NCI-H526 (cell line): ENCODE measurements around the gene GNLY.

ENCODE experiments used
- DNase-seq, 2 experiments: peaks; one replicate each; lab custom pipeline; 2025; lab: John Stamatoyannopoulos, UW

Gene GNLY

DNA sequence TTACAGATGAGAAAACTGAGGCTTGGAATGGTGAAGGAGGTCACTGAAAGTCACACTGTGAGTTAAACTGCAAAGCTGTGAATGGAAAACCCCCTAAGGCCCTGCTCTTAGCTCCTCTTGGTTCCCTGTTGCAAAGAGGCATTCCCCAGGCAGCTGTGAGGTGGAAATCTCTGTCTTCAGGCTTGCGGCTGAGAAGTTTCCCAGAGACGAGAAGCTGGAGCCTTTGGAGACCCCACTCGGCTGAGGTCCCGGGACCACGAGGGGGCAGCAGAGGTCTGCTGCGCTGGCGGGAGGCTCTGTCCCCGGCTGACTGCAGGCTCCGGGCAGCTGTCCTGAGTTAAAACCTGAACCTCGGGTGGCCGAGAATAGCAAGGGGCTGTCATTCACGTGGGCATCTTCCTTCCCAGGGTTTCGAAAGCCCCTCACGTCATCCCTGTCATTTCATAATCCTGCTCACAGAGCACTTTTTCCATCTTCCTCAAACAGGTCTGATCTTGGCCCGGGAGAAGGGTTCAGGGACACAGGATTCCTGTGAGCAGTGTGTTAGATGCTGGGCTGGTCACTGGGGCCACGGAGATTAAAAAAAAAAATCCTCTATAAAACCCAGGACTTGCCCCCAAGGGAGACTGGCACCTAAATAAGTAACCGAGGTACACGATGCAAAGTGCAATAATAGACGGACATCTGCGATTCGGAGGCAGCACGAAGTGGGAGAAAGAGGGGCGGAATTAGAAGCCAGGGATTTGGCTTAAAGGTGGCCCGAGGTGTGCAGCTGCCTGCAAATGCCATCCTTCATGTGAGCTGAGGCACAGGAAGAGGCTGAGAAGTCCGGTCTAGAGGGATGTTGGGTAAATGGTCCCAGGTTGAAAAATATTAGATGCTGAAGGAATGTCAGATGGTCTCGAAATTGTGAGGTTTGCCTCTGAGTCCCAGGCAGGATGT is 35.0 kb downstream of the GNLY start:
- DNase-seq: peak in 1 of 2 experiments; percentile 85

- no peak for DNase-seq
These were observed 35.8 kb downstream of the GNLY start for GRCh38 chr2:85729825-85730510.

GRCh38 chr2:85730686-85731230 is 36.6 kb downstream of the GNLY start:
- DNase-seq: no peak

- DNase-seq: no peak
These were observed 37.4 kb downstream of the GNLY start for GRCh38 chr2:85731606-85732005.

DNA sequence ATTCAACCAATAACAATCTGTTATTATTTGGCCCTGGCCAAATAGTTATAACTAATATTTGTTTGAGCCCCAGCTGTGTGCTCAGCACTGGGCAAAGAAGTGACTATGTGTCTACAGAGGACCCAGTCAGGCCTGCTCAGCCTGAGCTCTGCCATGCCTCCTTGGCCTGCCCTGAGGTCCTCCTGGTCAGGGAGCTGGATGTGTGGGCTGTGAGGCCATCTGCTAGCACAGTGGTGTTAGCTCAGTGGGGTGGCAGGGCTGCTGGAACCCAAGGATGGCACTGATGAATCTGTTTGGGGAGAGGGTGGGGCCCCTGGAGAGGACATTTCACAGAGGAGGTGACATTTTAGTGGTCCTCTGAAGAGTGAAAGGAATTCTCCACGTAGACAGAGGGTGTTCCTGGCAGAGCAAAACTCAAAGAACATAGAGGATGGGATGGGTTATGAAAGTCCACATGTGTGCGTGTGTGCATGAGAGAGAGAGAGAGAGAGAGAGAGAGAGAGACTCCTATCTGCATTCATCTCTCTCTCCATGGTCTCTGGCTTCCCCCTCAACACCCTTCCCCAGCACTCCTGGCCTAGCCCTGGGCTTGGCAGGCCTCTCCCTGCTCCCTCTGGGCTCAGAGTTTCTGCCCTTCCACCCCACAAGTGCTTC is 38.4 kb downstream of the GNLY start:
- DNase-seq: no peak

DNA sequence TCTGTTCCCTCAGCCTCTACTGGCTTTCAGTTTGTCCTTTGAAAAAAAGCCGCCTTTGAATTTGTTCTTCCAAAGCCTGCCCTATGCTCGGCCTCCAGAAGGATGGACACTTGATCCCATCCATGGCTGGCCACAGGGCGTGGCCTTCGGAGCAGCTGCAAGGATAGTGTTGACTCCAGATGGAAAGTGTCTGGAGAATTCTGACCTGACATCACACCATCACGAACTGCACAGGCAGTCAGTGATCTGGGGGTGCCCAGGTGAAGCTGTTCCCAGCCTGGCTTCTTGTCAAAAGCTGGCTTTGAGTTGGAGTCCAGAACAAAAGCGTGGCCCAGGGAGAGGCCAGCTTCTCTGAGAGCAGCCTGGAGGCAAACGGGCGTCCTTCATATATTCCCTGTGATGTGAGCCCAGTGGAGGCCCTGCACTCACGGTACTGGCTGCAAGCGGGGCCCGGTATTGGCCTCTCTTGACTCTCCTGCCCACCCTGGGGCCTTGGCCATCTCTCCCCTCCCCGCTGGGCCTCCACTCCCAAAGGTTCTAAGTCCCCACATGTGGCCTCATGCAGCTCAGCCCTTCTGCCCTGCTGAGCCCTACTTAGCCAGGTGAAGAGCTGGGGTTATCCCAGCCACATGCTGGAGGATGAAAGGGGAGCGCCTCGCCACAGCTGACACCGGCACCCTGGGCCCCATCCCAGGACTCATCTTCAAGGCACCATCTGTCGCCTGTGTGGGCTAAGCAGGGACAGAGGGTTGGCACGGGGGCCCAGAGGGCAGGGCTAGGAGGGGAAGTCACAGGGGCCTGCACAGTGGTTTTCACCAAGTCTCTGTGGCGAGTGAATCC is 39.2 kb downstream of the GNLY start:
- no peak for DNase-seq

DNA sequence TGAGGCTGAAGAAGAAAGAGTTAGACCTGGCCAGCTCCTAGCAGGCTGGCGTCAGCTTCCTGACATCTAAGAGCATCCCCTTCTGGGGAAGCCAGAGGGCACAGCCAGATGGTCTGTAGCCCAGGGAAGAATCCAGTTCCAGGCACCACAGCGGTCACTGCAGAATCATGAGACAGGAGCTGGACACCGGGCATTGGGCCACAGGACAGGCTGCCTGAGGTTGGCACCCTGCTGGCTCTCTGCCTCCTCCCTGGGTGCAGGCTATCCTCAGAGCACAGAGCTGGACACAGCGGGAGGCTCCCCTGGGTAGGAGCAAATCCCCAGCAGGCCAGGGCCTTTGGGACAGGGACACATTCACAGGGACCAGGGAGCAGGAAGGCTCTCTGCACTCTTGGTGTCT is 39.9 kb downstream of the GNLY start:
- DNase-seq: no peak

DNA sequence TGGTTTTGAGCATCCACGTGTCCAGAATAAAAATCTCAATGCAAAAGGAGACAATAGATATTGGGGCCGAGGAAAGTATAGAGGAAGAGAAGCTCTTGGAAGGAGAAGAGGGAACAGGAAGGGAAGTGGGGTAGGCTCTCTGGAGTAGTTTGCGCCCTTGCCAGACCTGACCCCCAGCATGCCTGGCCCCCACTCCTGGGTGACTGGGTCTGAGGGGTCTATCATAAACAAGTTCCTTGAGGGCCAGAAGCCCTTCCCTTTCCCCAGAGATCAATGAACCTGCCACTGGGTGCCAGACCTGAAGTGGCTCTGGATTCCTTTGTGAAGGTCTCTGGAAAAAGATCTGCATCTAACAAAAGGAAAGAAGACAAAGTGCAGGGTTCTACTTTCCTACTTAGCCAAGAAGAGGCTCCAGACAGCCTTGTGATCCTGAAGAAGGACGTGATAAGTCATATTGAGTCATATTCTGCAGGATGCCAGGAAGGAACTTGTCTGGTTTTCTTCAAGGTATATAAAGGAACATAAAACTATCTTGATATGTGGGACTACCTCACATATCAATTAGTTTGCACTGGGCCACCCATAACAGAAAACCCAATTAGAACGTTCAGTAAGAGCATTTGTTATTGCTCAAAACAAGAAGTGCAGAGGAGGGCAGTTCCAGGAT is 40.9 kb downstream of the GNLY start:
- DNase-seq: no peak

DNA sequence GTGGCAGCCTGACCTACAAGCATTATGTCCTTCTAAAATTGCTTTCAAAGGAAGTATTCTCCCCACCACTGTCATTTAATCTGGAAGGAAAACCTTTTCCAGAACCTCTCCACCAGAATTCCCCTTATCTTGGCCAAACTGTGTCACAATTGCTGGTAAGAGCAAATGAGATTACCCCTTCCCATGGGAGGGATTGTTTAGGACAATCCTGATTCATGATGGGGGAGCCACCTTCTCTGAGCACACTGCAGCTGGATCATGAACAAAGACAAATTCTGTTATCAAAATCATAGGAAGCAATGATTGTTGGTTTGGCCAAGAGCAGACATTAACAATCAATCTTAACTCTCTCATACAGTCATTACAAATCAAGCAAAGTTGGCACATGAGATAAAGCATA is 41.5 kb downstream of the GNLY start:
- DNase-seq: no peak

DNA sequence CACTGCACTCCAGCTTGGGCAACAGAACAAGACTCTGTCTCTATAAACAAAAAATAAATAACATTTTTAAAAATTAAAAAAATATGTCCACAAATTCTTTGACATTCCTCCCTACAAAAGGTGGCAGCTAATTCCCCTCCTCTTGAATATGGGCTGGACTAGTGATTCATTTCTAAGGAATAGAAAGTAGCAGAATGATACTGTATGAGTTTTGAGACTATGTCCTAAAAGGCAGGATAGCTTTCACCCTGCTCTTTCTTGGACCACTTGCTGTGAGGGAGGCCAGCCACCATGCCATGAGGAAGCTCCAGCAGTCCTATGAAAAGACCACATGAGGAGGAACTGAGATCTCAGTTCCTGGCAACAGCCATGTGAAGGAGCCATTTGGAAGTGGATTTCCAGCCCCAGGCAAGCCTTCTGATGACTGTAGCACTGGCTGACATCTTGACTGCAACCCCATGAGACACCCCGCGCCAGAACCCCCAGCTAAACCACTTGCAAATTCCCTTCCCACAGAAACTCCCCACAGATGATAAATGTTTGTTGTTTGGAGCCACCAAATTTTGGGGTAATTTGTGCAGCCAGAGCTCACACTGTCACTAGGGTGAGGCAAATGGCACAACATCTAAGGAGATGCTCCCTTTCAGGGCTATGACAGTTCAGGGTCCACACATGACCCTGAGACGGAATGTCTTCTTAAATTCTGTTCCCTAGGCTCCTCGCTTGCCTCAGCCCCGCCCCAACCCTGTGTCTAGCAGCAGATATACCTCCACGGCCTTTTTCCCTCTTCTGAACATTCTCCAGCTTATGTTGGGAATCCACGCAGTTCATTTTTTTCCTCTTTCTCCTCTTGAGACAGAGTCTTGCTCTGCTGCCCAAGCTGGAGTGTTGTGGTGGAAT is 42.5 kb downstream of the GNLY start:
- no peak for DNase-seq

DNA sequence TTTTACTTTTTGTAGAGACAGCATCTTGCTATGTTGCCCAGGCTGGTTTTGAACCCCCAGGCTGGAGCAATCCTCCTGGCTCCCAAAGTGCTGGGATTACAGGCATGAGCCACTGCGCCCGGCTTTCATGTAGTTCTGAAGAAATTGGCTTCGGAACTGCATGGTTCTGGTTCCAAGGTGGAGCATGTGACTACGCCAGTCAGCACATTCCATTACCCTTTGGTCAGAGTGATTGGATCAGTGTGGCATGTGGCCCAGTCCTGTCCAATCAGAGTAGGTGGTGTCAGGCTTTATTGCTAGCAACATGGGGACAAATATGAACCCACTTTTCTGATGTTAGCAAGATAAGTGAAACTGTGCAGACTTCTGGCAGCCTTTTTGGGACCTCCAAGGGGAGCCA is 43.3 kb downstream of the GNLY start:
- DNase-seq: no peak

DNA sequence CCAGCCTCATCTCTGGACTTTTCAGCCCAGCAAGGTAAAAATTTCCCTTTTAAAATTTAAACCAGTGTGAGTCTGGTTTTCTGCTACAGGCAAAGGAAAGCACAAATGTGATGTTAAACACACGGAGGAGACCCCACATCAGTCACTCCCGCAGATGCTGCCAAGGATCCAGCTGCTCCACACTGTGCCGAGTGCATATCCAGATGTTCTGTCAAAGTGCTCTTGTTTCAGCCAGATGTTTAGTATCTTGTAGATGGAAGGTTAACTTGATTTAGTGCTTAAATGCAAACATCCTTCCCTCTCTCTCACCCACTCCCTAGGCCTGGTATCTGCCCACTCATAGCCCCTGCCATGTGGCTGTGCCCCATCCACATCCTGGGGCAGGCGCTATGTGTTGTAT is 43.8 kb downstream of the GNLY start:
- DNase-seq: no peak

DNA sequence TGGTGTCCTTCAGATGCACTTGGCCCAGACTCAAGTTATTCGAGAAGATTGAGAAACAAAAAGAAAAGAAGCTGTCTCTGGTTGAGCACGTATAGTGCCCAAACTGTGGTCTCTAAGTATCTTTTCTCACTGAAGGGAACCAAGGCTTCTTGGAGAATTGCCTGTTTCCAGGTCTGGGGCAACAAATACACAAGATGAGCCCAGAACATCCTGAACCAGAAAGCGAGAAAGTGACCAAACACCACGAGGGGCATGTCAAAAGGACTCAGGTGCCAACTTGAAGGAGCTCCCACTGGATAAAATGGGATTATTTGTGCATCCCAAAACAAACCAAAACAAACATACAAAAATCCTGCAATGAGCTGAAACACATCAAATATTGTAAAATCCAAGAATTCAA is 46.0 kb downstream of the GNLY start:
- DNase-seq: no peak

DNA sequence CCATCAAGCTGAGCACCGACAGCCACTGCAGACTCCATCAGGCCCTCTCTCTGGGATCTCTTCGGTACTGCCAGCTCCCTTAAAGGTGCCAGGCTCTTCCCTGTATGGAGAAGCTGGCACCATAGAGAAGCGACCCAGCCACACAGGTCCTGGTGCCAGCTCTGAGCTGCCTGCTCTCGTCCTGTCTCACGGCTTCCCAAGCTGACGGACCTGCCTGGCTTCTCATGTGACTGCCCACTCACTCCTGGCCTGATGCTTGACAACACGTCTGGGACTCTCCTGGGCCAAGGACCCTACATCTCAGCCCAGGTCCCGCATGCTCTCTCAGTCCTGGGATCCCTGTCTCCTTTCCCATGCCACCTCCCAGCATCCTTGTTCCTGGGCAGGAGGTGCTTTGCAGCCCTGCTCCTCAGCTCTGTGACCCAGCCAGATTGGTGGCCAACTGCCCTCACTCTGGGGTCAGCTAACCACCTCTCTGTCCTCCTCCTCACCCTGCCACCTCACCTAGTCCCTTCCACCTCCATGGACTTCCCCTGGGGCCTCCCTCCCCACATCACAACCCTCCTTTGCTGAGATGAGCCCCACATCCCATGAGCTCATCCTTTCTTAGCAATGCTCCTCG is 47.2 kb downstream of the GNLY start:
- no peak for DNase-seq

DNA sequence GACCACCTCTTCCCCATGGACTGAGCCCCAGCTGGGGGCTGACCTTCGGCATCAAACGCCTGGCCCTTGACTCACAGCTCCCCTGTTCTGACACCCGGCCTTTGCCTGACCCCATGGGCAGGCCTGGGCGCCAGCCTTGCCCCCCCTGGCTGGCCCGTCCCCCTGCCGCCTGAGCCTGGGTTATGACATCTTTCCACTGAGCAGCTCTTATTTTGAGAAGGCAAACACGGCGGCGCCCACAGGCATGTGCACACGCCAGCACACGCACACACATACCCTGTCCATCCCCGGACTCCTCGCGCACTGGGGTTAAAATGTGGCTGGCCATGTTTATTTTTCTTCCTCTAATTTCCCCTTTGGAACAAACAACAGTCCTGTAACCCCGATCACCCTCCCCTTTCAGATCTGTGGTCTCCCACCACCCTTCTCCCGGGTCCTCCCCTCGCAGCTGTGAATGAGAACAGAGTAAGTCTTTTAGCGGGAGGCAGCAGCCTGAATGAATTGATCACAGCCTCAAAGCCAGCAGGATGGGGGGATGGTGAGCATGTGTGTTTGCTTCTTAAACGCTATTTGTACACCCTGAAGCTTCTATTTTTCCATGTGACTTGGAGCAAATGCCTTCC is 47.8 kb downstream of the GNLY start:
- DNase-seq: peak in 1 of 2 experiments; percentile 34

- DNase-seq: no peak
These were observed 49.3 kb downstream of the GNLY start for GRCh38 chr2:85743304-85743978.

GRCh38 chr2:85744055-85744454 is 49.9 kb downstream of the GNLY start:
- DNase-seq: no peak
